HG03095 (cell line): Measurements from ENCODE around the gene IGF1R.
"Not testable (repeated sequence)": the region's sequence is repeated elsewhere in the genome, so short reads cannot be mapped to it uniquely, and the experiment has no call there.

ENCODE experiments used
- ATAC-seq: cut with Tn5 transposase; IDR thresholded peaks from one replicate; pipeline ENCODE4 v1.9.1; 2021; ENCODE audit warnings: moderate library complexity; ENCODE audit not compliant: unreplicated experiment

IGF1R gene

GRCh38 chr15:98953968-98954367, 305.6 kb downstream of the IGF1R start:
- no peak for ATAC-seq

GRCh38 chr15:98954411-98954810, 306.1 kb downstream of the IGF1R start:
- no peak for ATAC-seq

GRCh38 chr15:98955331-98955730, 307.0 kb downstream of the IGF1R start:
- ATAC-seq = no peak

GRCh38 chr15:98955961-98956723, 307.8 kb downstream of the IGF1R start:
- no peak for ATAC-seq

- no peak for ATAC-seq
Observed at GRCh38 chr15:98956796-98957553, 308.6 kb downstream of the IGF1R start.

GRCh38 chr15:98957655-98958054, 309.3 kb downstream of the IGF1R start:
- ATAC-seq = no peak

GRCh38 chr15:98958076-98958475, 309.7 kb downstream of the IGF1R start:
- ATAC-seq = no peak

- ATAC-seq = no peak
Observed at GRCh38 chr15:98958918-98959639, 310.7 kb downstream of the IGF1R start.

GRCh38 chr15:98959640-98960007, 311.3 kb downstream of the IGF1R start:
- ATAC-seq = no peak

GRCh38 chr15:98960555-98961050, 312.3 kb downstream of the IGF1R start:
- no peak for ATAC-seq

- no peak for ATAC-seq
Observed at GRCh38 chr15:98963444-98963843, 315.1 kb downstream of the IGF1R start.

- ATAC-seq = no peak
Observed at GRCh38 chr15:98964466-98965133, 316.3 kb downstream of the IGF1R start.

- ATAC-seq = not testable (repeated sequence)
Observed at GRCh38 chr15:98965134-98965491, 316.8 kb downstream of the IGF1R start.

- no peak for ATAC-seq
Observed at GRCh38 chr15:98965597-98965996, 317.3 kb downstream of the IGF1R start.

- ATAC-seq = no peak
Observed at GRCh38 chr15:98966091-98966787, 317.9 kb downstream of the IGF1R start.

- no peak for ATAC-seq
Observed at GRCh38 chr15:98967096-98967495, 318.8 kb downstream of the IGF1R start.

- ATAC-seq = no peak
Observed at GRCh38 chr15:98967916-98968315, 319.6 kb downstream of the IGF1R start.

- no peak for ATAC-seq
Observed at GRCh38 chr15:98968576-98968975, 320.2 kb downstream of the IGF1R start.

GRCh38 chr15:98969126-98969735, 320.9 kb downstream of the IGF1R start:
- ATAC-seq = no peak

- ATAC-seq = no peak
Observed at GRCh38 chr15:98970799-98971198, 322.5 kb downstream of the IGF1R start.
